ENCODE measurements around the gene CMKLR1. TPM values are rescaled to one million over a fixed set of nuclear protein-coding genes. Genes with fewer than 3 reads are reported as not detected.

Gene CMKLR1
- total RNA-seq, 1 experiment from 2014 or later = 0.15 TPM

DNA sequence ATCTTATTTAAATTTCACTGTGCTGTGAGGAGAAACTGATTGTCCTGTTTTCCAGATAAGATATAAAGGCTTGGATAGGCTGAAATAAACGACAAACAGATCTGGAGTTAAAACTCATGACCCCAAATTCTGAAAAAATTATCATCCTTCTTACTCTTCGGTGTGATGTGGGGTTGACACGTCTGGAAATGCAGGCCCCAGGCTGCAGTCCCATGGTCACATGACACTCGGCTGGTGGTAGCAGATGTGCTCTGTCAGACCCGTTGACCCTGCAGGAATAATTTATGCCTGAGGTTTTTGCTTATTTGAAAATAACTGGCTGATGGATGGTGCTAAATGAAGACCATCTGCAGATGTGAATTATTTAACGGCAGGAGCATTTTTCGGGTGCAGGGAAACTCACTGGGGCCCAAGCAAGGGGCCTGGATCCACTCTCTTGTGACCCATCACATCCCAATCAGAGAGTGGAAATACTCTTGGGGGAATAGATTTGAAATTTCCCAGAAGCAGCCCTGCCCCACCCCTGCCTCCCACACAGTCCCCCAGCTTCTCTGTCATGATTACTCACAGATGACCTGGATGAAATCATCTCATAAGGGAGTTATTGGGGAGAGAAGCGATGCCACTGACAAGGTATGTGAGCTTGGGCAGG, 47.7 kb upstream of the CMKLR1 start:
- ATAC-seq = no peak
- RAD21 ChIA-PET (ENCODE audit: low non-redundant PET in 1 of 2, low total read pairs in 2 of 2, uncharacterized antibody in 2 of 2, unreplicated experiment in 2 of 2) = no interaction called here

More for the DNA sequence above, 47.7 kb upstream of the CMKLR1 start:
- TF ChIP-seq, protein P1, sequence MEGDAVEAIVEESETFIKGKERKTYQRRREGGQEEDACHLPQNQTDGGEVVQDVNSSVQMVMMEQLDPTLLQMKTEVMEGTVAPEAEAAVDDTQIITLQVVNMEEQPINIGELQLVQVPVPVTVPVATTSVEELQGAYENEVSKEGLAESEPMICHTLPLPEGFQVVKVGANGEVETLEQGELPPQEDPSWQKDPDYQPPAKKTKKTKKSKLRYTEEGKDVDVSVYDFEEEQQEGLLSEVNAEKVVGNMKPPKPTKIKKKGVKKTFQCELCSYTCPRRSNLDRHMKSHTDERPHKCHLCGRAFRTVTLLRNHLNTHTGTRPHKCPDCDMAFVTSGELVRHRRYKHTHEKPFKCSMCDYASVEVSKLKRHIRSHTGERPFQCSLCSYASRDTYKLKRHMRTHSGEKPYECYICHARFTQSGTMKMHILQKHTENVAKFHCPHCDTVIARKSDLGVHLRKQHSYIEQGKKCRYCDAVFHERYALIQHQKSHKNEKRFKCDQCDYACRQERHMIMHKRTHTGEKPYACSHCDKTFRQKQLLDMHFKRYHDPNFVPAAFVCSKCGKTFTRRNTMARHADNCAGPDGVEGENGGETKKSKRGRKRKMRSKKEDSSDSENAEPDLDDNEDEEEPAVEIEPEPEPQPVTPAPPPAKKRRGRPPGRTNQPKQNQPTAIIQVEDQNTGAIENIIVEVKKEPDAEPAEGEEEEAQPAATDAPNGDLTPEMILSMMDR (IDR thresholded peaks at IDR 0.05 in 2 of 3, conservative IDR thresholded peaks at IDR 0.05 in 1 of 3; ENCODE audit: borderline replicate concordance in 1 of 3, insufficient read depth in 1 of 3, low read depth in 2 of 3, low read length in 2 of 3) = no peak
- TF ChIP-seq SP1 (IDR thresholded peaks at IDR 0.05; ENCODE audit: low read depth) = no peak
- no peak for TF ChIP-seq POLR2AphosphoS5 (IDR thresholded peaks at IDR 0.05; ENCODE audit: low read depth, low read length)
- TF ChIP-seq SRF (IDR thresholded peaks at IDR 0.05; ENCODE audit: low read depth) = no peak
- TF ChIP-seq ZNF274 (IDR thresholded peaks at IDR 0.05; ENCODE audit: low read depth, low read length) = no peak
- TF ChIP-seq, protein P2, sequence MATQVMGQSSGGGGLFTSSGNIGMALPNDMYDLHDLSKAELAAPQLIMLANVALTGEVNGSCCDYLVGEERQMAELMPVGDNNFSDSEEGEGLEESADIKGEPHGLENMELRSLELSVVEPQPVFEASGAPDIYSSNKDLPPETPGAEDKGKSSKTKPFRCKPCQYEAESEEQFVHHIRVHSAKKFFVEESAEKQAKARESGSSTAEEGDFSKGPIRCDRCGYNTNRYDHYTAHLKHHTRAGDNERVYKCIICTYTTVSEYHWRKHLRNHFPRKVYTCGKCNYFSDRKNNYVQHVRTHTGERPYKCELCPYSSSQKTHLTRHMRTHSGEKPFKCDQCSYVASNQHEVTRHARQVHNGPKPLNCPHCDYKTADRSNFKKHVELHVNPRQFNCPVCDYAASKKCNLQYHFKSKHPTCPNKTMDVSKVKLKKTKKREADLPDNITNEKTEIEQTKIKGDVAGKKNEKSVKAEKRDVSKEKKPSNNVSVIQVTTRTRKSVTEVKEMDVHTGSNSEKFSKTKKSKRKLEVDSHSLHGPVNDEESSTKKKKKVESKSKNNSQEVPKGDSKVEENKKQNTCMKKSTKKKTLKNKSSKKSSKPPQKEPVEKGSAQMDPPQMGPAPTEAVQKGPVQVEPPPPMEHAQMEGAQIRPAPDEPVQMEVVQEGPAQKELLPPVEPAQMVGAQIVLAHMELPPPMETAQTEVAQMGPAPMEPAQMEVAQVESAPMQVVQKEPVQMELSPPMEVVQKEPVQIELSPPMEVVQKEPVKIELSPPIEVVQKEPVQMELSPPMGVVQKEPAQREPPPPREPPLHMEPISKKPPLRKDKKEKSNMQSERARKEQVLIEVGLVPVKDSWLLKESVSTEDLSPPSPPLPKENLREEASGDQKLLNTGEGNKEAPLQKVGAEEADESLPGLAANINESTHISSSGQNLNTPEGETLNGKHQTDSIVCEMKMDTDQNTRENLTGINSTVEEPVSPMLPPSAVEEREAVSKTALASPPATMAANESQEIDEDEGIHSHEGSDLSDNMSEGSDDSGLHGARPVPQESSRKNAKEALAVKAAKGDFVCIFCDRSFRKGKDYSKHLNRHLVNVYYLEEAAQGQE (IDR thresholded peaks at IDR 0.05; ENCODE audit: low read depth) = no peak
- Histone ChIP-seq H3K4me2 (ENCODE audit: low read length) (no peak overlapping the region), H3K27ac (ENCODE audit: low read depth, low read length) (no peak overlapping the region), H3K4me3 (replicated peaks in 1 of 2; ENCODE audit: low read depth in 1 of 2, low read length in 2 of 2) (no peak overlapping the region), H3K36me3 (ENCODE audit: control insufficient read depth in 1 of 2, insufficient read depth in 2 of 2, low read length in 2 of 2) (no peaks in the 10 kb centered on the region), H3K9me2 (ENCODE audit: insufficient read depth) (no peaks in the 10 kb centered on the region), H3K9ac (ENCODE audit: low read length) (no peak overlapping the region), H4K20me1 (ENCODE audit: insufficient read depth) (no peaks in the 10 kb centered on the region), H3K9me3 (ENCODE audit: control insufficient read depth in 1 of 2, insufficient read depth in 1 of 2, low read depth in 1 of 2, low read length in 2 of 2) (no peaks in the 10 kb centered on the region), H3K4me1 (ENCODE audit: control insufficient read depth in 1 of 2, insufficient read depth in 2 of 2, low read length in 2 of 2) (no peaks in the 10 kb centered on the region), H3K79me2 (ENCODE audit: insufficient read depth, low read length) (no peaks in the 10 kb centered on the region), H3K27me3 (ENCODE audit: insufficient read depth, low read length) (peaks cover 22% of the 10 kb centered on the region), H2AFZ (ENCODE audit: low read depth, low read length, poor library complexity, severe bottlenecking) (no peak overlapping the region)
- CTCF ChIA-PET = no interaction called here
- POLR2A ChIA-PET = no interaction called here
- no TSS peak for BruUV-seq (replicated peaks)
- intact Hi-C loops (cut with micrococcal nuclease) = no loop called here
- DNase-seq (ENCODE audit: low read depth, low spot score) = no peak
